NCI-H748 treated with DMSO at 0.1 percent for 48 hours (cell line): Measurements from ENCODE around the gene ELP2.
"Not testable (repeated sequence)": the region's sequence is repeated elsewhere in the genome, so short reads cannot be mapped to it uniquely, and the experiment has no call there.

Source experiments
- DNase-seq: peaks from one replicate; lab custom pipeline; 2025; lab: John Stamatoyannopoulos, UW

Gene ELP2, protein sequence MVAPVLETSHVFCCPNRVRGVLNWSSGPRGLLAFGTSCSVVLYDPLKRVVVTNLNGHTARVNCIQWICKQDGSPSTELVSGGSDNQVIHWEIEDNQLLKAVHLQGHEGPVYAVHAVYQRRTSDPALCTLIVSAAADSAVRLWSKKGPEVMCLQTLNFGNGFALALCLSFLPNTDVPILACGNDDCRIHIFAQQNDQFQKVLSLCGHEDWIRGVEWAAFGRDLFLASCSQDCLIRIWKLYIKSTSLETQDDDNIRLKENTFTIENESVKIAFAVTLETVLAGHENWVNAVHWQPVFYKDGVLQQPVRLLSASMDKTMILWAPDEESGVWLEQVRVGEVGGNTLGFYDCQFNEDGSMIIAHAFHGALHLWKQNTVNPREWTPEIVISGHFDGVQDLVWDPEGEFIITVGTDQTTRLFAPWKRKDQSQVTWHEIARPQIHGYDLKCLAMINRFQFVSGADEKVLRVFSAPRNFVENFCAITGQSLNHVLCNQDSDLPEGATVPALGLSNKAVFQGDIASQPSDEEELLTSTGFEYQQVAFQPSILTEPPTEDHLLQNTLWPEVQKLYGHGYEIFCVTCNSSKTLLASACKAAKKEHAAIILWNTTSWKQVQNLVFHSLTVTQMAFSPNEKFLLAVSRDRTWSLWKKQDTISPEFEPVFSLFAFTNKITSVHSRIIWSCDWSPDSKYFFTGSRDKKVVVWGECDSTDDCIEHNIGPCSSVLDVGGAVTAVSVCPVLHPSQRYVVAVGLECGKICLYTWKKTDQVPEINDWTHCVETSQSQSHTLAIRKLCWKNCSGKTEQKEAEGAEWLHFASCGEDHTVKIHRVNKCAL

DNA sequence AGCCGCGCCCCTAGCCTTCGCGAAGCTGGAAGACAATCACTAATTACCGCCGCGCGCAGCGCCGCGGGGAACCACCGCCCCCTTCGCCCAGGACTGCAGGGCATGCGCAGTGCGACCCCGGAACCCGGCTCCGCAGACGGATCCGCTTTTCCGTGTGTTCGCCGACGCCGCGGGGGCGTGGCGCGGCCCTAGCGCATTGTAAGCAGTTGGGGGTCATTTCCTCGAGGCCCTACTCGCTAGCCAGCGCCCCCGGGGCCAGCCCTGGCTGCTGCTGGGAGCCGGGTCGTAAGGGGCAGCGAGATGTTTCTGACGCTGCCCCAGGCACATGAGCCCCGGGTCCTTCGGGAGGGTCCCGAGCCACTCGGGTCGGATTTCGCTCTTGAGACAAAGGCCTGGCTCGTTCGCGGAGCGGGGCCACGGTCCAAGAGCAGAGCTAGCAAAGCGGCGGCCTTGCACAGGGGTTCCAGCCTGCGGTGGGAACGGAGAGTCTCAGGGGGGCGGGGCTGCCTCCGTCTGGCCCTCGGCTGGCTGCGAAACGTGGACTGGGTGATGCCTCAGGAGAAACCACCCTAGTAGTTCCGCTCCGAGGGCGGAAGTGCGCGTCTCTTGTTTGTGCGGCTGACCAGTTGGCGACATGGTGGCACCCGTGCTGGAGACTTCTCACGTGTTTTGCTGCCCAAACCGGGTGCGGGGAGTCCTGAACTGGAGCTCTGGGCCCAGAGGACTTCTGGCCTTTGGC lies at the start of gene ELP2, which contains the start of gene SLC39A6:
ELP2 (plus strand) TSS at position 600 of the 739 bp plus-strand sequence; CDS start at position 635, 35 bp downstream.
SLC39A6 (minus strand) TSS at position 41 of the 739 bp plus-strand sequence. CDS start 2,333 bp downstream, outside the sequence.
- peak; percentile 84 for DNase-seq

GRCh38 chr18:36081118-36081517 lies 48.6 kb upstream of the ELP2 start:
- not testable (repeated sequence) for DNase-seq

- DNase-seq, result no peak
Measured at GRCh38 chr18:36083729-36084128, 46.0 kb upstream of the ELP2 start.

DNA sequence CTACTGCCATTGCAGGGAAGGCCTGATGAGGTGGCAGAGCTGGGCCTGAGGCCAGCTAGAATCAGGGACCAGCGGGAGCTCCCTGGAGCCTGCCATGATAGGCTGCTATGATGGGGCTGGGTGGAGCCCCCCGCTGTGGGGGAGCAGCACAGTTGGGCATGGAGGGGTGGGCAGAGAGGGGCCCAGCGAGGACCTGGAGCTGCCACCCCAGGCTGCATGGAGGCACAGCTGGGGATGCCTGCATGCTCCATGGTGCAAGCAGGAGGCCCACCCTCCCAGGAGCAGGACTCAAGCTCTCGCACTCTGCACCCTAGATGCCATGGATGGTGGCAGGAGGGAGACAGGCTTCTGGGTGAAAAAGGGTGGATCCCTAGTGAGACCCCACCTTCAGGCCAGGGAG lies 44.5 kb upstream of the ELP2 start:
- no peak for DNase-seq

DNA sequence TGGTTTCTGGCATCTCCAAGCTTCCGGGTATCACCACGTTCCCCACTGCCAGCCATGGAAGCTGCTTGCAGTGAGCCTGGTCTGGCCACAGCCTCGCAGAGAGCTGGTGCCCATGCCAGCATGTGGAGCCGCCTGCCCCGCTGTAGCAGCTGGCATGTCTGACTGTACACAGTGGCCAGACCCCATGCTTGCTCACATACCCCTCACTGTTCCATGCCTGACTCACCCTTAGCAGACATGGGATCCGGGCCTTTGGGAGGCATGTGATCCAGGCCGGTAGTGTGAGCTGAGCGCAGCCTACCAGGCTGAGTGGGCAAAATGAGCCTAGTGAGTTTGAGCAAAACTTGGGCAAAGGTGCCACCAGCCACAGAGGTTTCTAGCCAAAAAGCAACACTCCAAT lies 43.5 kb upstream of the ELP2 start:
- DNase-seq, result no peak

DNA sequence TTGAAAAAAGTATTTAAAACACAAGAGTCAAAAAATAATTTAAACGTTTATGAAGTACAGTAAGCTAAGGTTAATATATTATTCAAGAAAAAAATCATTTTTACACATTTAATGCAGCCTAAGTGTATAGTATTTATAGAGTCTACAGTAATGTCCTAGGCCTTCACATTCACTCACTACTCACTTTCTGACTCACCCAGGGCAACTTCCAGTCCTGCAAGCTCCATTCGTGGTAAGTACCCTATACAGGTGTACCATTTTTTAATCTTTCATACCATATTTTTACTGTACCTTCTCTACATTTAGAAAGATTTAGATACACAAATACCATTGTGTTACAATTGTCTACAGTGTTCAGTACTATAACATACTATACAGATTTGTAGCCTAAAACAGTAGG lies 41.4 kb upstream of the ELP2 start:
- DNase-seq, result no peak

DNA sequence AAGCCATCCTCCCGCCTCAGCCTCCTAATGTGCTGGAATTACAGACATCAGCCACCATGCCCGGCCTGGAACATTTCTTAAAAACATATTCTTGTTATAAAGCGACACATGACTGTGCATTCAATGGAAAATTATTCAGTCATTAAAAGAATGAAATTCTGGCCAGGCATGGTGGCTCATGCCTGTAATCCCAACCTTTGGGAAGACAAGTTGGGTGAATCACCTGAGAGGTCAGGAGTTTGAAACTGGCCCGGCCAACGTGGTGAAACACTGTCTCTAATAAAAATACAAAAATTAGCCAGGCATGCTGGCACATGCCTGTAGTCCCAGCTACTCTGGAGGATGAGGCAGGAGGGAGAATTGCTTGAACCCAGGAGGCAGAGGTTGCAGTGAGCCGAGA lies 40.7 kb upstream of the ELP2 start:
- DNase-seq, result no peak

DNA sequence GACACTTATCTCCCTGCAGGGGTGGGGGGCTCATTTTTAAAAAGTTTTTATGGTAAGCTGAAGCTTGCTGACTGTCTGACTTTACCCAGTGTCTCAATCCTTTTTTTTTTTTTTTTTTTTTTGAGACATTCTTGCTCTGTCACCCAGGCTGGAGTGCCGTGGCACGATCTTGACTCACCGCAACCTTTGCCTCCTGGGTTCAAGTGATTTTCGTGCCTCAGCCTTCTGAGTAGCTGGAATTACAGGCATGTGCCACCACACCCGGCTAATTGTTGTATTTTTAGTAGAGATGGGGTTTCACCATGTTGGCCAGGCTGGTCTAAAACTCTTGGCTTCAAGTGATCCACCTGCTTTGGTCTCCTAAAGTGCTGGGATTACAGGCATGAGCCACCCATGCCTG lies 37.6 kb upstream of the ELP2 start:
- DNase-seq, result not testable (repeated sequence)

- no peak for DNase-seq
Measured at GRCh38 chr18:36094431-36094830, 35.3 kb upstream of the ELP2 start.

- peak; percentile 64 for DNase-seq
Measured at GRCh38 chr18:36095936-36096519, 33.7 kb upstream of the ELP2 start.

DNA sequence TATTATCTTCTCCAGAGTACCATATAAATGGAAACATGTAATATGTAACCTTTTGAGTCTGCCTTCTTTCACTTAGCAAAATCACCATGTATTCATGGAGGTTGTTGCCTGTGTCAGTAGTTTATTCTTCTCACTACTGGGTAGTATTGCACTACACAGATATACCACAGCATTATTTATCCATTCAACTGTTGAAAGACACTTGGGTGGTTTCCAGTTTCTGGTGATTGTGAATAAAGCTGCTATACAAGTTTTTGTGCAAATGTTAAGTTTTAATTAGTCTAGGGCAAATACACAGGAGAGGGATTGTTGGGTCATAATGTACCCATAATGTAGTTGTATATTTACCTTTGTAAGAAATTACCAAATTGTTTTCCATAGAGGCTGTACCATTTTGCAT lies 32.7 kb upstream of the ELP2 start:
- peak; percentile 7 for DNase-seq

DNA sequence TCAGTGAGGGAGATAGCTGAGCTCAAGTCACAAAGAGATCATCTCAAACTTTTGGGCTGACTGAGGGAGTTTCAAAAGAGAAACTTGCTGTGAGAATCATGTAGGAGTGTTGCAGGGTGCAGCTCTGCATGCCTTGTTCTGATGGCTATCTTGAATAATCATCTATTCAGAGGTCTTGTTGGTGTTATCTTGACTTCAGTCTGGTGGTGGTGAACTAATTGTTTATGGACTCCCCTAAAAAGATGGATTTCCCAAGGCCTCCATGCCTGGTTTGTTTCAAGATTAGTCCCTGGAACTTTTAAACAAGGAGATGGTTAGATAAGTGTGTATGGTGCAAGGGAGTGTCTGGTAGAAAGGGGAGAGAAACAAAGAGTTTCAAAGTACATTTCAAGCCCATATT lies 30.4 kb upstream of the ELP2 start:
- no peak for DNase-seq

DNA sequence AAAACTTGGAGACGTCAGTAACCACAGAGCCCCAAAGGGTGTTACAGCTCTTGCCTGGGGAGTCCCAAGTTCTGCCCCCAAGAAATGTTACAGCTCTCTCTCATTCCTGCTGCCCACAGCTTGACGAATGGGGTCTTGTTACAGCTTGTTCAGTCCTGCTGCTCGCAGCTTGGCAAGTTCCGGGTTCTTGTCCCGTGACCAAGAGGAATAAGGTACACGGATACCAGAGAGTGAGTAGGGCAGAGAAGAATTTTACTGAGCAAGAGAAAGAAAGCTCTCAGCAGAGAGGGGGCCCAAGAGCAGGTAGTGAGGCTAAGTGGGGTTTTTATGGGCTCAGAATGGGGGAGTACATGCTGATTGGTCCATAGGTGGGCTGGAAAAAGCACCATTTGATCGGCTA lies 27.8 kb upstream of the ELP2 start:
- no peak for DNase-seq

- DNase-seq, result no peak
Measured at GRCh38 chr18:36104749-36105148, 24.9 kb upstream of the ELP2 start.

GRCh38 chr18:36107477-36107876 lies 22.2 kb upstream of the ELP2 start:
- no peak for DNase-seq

- DNase-seq, result no peak
Measured at GRCh38 chr18:36108196-36108595, 21.5 kb upstream of the ELP2 start.

DNA sequence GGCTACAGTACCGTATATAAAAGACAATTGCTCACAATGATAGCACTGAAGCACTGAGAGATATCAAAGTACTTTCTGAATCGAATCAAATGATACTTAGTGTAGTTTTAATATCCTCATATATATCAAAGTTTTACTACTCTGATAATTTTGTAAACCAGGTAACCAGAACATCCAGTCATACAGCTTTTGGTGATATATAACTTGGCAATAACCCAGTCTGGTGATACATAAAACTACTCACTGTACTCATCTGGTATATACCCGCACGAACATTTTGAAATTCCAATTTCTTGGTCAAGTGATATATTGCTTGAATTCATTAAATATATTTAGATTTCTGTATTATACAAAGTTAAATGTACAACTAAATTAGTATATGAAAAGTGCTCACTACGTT lies 21.1 kb upstream of the ELP2 start:
- no peak for DNase-seq

GRCh38 chr18:36109737-36110136 lies 20.0 kb upstream of the ELP2 start:
- DNase-seq, result no peak

DNA sequence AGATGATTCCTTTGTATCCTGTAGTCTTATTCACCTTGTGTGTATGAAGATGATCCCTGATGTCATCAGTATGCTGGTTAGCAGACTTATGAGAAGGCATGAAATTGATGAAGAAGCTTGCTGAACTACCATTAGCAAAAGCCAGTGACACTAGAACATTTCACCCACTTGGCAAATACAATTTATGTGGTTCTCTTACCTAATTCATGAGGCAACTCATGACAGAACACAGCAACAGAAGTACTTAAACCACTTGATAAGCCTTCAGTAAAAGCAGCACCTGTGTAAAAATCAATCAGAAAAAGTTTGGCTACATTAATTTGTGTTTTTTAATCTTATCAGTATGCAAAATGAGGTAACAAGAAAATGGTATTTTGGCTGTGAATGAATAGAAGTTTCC lies 17.4 kb upstream of the ELP2 start:
- DNase-seq, result no peak

DNA sequence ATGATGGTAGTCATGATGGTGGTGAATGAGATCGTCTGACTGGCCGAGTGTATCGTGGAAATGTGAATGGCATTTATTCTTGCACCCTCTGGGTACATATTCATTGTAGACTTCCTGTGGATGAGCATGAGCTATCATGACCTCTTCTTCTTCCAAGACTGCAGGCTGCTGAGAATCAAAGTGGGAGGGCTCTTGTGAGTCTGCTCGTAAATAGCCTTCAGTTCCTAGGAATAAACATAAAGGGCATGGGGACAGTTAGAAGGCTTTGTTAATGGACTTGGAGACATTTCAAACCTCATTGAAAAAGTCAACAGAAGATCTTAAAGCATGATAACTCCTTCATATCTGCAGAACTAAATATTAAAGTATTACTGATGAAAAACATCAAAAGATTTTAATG lies 15.4 kb upstream of the ELP2 start:
- DNase-seq, result no peak

GRCh38 chr18:36114738-36115137 lies 15.0 kb upstream of the ELP2 start:
- no peak for DNase-seq

DNA sequence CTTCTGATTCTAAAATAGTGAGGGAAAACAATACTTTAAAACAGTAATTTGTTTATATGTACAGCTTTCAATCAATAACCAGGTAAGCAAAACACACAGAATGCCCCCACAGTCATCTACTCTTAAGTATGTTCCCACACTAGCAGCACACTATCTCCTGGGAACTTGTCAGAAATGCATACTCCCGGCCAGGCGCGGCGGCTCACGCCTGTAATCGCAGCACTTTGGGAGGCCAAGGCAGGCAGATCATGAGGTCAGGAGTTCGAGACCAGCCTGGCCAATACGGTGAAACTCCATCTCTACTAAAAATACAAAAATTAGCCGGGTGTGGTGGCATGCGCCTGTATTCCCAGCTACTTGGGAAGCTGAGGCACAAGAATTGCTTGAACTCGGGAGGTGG lies 12.9 kb upstream of the ELP2 start:
- not testable (repeated sequence) for DNase-seq
